ENCODE data around the gene RIMOC1.

DNA sequence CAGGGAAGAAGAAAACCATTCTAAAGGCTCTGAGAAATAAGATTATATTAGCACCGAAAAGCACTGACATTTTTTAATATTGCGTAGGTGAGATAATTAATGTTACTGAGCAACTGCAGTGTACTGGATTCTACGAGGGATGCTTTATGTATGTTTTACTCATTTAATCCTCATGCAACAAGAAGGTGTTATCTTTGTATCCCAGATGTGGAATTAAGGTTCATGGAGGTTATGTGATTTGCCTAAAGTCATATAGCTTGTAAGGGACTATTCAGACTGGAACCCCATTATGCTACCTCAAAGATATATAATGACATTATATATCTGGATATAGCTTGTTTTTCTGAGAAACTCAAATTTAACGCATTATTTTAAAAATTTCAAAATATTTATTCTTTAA is 23.5 kb downstream of the RIMOC1 start:
- TF ChIP-seq, protein P1, sequence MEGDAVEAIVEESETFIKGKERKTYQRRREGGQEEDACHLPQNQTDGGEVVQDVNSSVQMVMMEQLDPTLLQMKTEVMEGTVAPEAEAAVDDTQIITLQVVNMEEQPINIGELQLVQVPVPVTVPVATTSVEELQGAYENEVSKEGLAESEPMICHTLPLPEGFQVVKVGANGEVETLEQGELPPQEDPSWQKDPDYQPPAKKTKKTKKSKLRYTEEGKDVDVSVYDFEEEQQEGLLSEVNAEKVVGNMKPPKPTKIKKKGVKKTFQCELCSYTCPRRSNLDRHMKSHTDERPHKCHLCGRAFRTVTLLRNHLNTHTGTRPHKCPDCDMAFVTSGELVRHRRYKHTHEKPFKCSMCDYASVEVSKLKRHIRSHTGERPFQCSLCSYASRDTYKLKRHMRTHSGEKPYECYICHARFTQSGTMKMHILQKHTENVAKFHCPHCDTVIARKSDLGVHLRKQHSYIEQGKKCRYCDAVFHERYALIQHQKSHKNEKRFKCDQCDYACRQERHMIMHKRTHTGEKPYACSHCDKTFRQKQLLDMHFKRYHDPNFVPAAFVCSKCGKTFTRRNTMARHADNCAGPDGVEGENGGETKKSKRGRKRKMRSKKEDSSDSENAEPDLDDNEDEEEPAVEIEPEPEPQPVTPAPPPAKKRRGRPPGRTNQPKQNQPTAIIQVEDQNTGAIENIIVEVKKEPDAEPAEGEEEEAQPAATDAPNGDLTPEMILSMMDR (conservative IDR thresholded peaks at IDR 0.05) = no peak
- no peak for TF ChIP-seq ZFX (IDR thresholded peaks at IDR 0.05)

Measured in C4-2B (cell line).